ENCODE results near the gene BATF3.

GRCh38 chr1:212716161-212716560 is 16.5 kb upstream of the BATF3 start:
- TF ChIP-seq CTCF (IDR thresholded peaks at IDR 0.05): no peak
- TF ChIP-seq EZH2 (IDR thresholded peaks at IDR 0.05): no peak

Measured in neural progenitor cell (in vitro differentiated cells).